Mucosa of descending colon (tissue), 3 donors: ENCODE results near the gene PFDN1. TPM values are rescaled to one million over a fixed set of nuclear protein-coding genes. Genes with fewer than 3 reads are reported as not detected.

ENCODE experiments used
- ATAC-seq: fragments of 200-7000 bp; cut with Tn5 transposase; one replicate; pipeline ENCODE4 v1.9.1; 2020; ENCODE audit warnings: mild to moderate bottlenecking, moderate library complexity
- DNase-seq, 3 donors: peaks; one replicate each; pipeline ENCODE4 v3.0.0-alpha.2; 2020
- H3K36me3 ChIP-seq: fragments of 200-600 bp; one replicate; pipeline ENCODE4 v1.8.0; 2021; ENCODE audit warnings: low read depth, mild to moderate bottlenecking
- H3K4me1 ChIP-seq: fragments of 200-600 bp; one replicate; pipeline ENCODE4 v1.8.0; 2021; ENCODE audit warnings: low read depth, mild to moderate bottlenecking
- H3K4me3 ChIP-seq: fragments of 200-600 bp; one replicate; pipeline ENCODE4 v1.8.0; 2021; ENCODE audit warnings: mild to moderate bottlenecking
- H3K9me3 ChIP-seq: fragments of 200-600 bp; one replicate; pipeline ENCODE4 v1.8.0; 2021; ENCODE audit warnings: mild to moderate bottlenecking
- intact Hi-C, 2 donors: fragments of 100-400 bp; cut with DNase I in 1 of 2; cut with micrococcal nuclease in 1 of 2; formaldehyde crosslinking; loops; one replicate each; pipeline versions ENCODE4 v1.11.0 to v1.11.1; 2022; cut with DNase I, micrococcal nuclease
- total RNA-seq, 3 donors: library from RNA; stranded (reverse); fragmentation: NEBNext Ultra II Directional in 2 of 3; extraction: Animal tissue kit (Norgen Biotek cat#: 25700) in 2 of 3; gene quantifications; one replicate each; pipeline versions ENCODE4 v1.2.1 to v1.2.4, GENCODE V29; 2021 to 2023
- TF ChIP-seq, protein P1 (sequence below): fragments of 200-600 bp; IDR thresholded peaks from one replicate; pipeline ENCODE4 v1.8.0; 2022; ENCODE audit warnings: antibody characterized with exemption, mild to moderate bottlenecking
- donor health status: DM: no; HTN: no; CAD: no; lungs with moderate emphysema.
- donor health status: DM: no; HTN: no; CAD: no.
- donor health status: DM: no; HTN: yes; CAD: no.

Gene PFDN1
- total RNA-seq, 3 donors from 2014 or later, result 33.5 to 48.0 (median 35.9) TPM

DNA sequence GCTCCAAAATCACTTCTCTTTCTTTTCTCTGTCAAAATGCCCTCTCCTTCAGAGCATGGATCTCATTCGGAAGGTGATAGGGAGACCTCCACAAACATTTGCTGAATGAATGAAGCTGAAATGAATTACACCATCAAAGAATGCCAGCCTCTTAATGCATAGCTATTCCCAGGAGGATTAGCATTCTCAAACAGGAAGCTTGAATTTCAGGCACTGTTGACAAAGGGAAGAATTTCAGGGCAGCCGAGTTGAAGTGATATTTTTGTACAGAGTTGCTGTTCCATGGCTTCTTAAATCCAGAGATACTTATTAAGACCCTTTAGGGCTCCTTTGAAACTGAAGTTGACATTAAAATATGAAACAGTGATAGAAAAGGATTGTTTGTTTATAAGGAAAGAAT lies 24.7 kb upstream of the PFDN1 start:
- intact Hi-C loops, result no loop called here
- no peaks in the 10 kb centered on the region for H3K36me3 ChIP-seq
- ATAC-seq, result no peak
- H3K4me3 ChIP-seq, result no peak overlapping the region
- H3K4me1 ChIP-seq, result no peaks in the 10 kb centered on the region
- H3K9me3 ChIP-seq, result no peaks in the 10 kb centered on the region
- TF ChIP-seq, protein P1, sequence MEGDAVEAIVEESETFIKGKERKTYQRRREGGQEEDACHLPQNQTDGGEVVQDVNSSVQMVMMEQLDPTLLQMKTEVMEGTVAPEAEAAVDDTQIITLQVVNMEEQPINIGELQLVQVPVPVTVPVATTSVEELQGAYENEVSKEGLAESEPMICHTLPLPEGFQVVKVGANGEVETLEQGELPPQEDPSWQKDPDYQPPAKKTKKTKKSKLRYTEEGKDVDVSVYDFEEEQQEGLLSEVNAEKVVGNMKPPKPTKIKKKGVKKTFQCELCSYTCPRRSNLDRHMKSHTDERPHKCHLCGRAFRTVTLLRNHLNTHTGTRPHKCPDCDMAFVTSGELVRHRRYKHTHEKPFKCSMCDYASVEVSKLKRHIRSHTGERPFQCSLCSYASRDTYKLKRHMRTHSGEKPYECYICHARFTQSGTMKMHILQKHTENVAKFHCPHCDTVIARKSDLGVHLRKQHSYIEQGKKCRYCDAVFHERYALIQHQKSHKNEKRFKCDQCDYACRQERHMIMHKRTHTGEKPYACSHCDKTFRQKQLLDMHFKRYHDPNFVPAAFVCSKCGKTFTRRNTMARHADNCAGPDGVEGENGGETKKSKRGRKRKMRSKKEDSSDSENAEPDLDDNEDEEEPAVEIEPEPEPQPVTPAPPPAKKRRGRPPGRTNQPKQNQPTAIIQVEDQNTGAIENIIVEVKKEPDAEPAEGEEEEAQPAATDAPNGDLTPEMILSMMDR, result no peak
- no peak for DNase-seq

GRCh38 chr5:140325486-140325885 lies 22.6 kb upstream of the PFDN1 start:
- intact Hi-C loops, result no loop called here
- no peak for ATAC-seq
- no peak overlapping the region for H3K4me3 ChIP-seq
- TF ChIP-seq, protein P1, result no peak
- no peak for DNase-seq
- no peaks in the 10 kb centered on the region for H3K36me3 ChIP-seq
- no peaks in the 10 kb centered on the region for H3K4me1 ChIP-seq
- H3K9me3 ChIP-seq, result no peaks in the 10 kb centered on the region

DNA sequence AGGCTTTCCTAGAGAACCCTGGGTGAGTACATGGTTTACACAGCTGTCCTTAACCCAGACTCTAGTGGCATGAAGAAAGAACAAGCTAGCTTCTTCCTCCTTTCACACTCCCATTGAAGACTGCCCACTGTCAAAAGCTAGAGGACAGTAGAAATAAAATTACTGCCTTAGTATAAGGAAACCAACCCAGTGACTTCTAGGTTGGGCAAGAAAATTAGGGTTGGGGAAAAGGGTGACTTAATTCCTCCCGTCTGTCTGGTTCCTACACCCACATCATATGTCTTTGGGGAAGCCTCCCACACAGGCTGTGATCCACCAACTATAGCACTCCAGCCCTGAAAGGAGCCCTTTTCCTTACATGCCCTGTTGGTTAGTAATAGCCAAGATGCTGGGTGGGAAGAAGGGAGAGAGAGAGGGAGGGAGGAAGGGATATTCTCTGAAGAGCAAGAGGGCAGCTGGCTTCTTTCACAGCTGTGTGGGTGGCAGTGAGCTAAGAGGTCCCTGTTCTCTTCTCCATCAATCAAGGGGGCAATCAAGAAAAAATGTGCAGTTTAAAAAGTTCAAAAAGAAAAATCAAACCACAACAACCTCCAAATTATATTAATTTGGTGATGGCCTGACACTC lies 21.8 kb upstream of the PFDN1 start:
- no peaks in the 10 kb centered on the region for H3K4me1 ChIP-seq
- ATAC-seq, result peak; percentile 13
- DNase-seq, result no peak

GRCh38 chr5:140324041-140324600 lies 21.2 kb upstream of the PFDN1 start:
- intact Hi-C loops, result no loop called here
- TF ChIP-seq, protein P1, result no peak
- H3K4me3 ChIP-seq, result no peak overlapping the region
- DNase-seq, result no peak
- no peaks in the 10 kb centered on the region for H3K9me3 ChIP-seq
- no peaks in the 10 kb centered on the region for H3K36me3 ChIP-seq
- no peaks in the 10 kb centered on the region for H3K4me1 ChIP-seq
- ATAC-seq, result no peak

More for the DNA sequence above, 21.8 kb upstream of the PFDN1 start:
- intact Hi-C loops, result no loop called here
- TF ChIP-seq, protein P1, result no peak
- Histone ChIP-seq H3K9me3 (no peaks in the 10 kb centered on the region), H3K4me3 (no peak overlapping the region), H3K36me3 (no peaks in the 10 kb centered on the region)

DNA sequence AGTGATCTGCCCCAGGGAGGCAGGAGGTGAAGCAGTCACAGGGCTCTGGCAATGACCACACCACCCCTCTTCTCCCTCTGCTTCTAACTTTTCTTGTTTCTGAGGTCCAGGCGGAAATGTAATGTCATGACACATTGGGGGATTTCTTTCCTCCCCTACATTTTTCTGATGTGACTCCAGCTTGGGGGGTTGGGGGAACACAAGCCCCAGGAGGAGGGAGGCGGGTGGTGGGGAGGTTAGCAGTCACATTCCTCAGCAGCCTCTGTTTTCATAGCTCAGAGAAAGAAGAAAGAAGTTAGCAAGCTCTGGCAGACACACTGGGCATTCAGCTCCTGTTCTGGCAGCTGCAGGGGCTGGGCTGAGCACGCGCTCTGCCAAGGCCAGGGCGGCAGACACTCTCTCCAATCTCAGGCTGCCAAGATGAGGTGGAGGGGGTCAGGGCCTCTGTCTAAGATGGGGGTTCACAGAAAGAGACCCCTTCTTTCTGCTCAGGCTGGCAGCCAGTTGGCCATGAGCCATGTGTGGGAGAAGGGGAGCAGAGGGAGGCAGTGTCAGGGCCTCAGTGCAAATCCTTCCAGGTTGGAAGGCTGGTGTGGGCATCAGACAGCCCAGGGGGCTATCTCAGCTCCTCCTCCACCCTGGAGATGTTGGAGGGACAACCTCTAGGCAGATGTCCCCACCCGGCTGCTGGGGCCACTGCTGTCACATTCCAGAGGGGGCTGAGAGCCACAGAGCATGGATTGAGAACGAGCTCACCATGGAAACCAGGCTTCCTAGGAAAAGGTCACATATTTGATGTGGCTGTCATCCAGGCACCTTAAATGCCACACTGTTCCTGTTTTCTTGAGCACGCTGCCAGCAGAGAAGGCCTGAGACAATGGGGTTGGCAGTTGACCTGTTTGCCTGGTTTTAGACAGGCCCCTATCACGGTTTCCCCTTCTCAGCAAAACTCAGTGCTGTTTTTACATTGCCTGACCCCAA lies 20.1 kb upstream of the PFDN1 start:
- peak; percentile 14 for ATAC-seq
- intact Hi-C loops, result no loop called here

More for the DNA sequence above, 20.1 kb upstream of the PFDN1 start:
- TF ChIP-seq, protein P1, result no peak
- Histone ChIP-seq H3K4me1 (no peaks in the 10 kb centered on the region), H3K36me3 (no peaks in the 10 kb centered on the region), H3K4me3 (no peak overlapping the region), H3K9me3 (no peaks in the 10 kb centered on the region)
- no peak for DNase-seq
